ENCODE measurements around the gene CRYBA2. TPM values are rescaled to one million over a fixed set of nuclear protein-coding genes. Genes with fewer than 3 reads are reported as not detected.

CRYBA2 gene
- total RNA-seq, 8 experiments from 2014 or later, result 0.81 to 11.2 (median 0.87) TPM; not detected in 5

DNA sequence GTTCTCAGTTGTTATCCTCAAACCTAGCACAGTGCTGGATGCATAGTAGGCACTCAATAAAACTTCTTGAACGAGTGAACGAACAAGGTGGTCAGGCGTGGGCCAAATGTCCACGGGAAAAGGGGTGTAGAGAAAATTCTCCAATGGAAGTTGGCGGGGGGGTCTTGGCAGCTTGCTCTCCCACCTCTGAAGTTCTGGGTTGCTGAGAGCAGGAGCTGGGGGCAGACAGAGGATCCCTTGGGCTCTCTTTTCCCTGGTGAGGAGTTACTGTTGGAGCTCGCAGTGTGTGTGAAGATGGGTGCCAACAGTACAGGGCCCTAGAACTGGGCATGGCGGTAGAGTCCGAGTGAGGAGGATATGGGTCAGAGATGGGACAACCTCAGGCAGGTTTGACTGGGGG, 2.3 kb upstream of the CRYBA2 start:
- in situ Hi-C loops (cut with MboI; ENCODE audit: low pct_unique_long_range_greater_than_20kb in 2 of 9, low sequenced_read_pairs in 9 of 9, unreplicated experiment in 9 of 9), result no loop called here
- Histone ChIP-seq H3K4me1 (replicated peaks in 1 of 2) (peaks cover 3 to 8% of the 10 kb centered on the region in 2 donors), H3K27ac (no peak overlapping the region), H3K4me3 (no peak overlapping the region)
- WGBS, 10 experiments, result 0 to 47% (median 14%) methylated on average over 1 to 8 of the region's 8 CpGs; no CpG with 5 or more reads in 3 of the 10 experiments
- no peak for ATAC-seq (replicated peaks in 6 of 8)

DNA sequence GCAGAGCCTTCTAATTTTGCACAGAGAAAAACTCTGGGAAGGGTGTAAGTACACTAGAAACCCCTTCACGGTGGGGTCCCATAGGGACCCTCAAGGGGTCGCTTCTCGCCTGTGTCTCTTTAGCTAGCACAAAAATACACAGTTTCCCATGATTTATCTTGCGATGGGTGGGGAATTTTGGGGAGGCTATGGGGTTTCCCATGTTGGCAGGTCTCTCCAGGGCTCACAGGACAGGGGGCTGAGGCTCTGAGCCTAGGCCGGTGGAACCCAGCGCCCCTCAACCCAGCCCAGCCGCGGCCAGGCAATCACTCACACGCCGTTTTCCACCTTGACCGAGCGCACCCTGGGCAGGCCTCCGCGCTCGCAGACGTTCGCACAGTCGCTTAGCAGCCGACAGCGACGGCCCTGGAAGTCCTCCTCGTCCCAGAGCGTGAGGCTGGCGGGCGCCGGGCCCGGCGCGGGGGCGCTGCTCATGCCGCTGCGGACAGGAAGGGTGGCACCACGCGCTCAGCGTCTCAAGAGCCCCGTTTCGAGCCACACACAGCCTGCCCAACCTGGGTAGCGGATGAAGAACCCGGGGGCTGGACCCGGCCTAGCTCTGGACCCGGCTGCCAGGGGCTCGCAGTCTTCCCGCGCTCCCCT, 398 bp downstream of the CRYBA2 start:
- in situ Hi-C loops (cut with MboI; ENCODE audit: low pct_unique_long_range_greater_than_20kb in 2 of 9, low sequenced_read_pairs in 9 of 9, unreplicated experiment in 9 of 9), result no loop called here
- Histone ChIP-seq H3K4me3 (peak overlapping the region in 2 of 5 donors; percentile 2 to 24), H3K27ac (no peak overlapping the region), H3K4me1 (replicated peaks in 1 of 2) (peaks cover 3 to 8% of the 10 kb centered on the region in 2 donors)
- WGBS, 10 experiments, result 0 to 10% (median 2%) methylated on average over 2 to 14 of the region's 44 CpGs; no CpG with 5 or more reads in 5 of the 10 experiments
- ATAC-seq (replicated peaks in 6 of 8), result peak in 6 of 8 experiments; percentile 1 to 46 (median 38)

DNA sequence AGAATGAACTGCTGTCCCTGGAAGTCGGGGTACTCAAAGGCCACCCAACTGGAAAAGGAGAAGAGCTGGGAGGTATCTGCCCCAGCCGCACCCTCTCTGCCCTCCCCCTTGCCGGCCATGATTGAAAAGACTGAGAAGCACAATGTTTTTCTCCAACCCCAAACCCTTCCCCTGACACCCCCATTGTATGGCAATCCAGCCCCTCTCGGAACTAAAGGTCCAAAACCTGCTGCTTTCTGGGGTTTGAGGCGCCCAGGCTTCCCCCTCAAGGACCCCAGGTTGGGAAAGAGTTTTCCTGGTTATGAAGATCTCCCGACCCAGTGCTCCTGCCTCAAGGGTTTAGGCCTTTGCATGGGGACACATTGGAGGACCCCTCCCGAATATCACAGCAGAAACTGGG, 1.0 kb downstream of the CRYBA2 start:
- 0 to 17% methylated on average over 1 to 2 of the region's 7 CpGs; no CpG with 5 or more reads in 8 of the 10 experiments for WGBS, 10 experiments
- Histone ChIP-seq H3K4me1 (replicated peaks in 1 of 2) (peaks cover 3 to 8% of the 10 kb centered on the region in 2 donors), H3K4me3 (no peak overlapping the region), H3K27ac (no peak overlapping the region)
- in situ Hi-C loops (cut with MboI; ENCODE audit: low pct_unique_long_range_greater_than_20kb in 2 of 9, low sequenced_read_pairs in 9 of 9, unreplicated experiment in 9 of 9), result no loop called here
- no peak for ATAC-seq (replicated peaks in 6 of 8)

DNA sequence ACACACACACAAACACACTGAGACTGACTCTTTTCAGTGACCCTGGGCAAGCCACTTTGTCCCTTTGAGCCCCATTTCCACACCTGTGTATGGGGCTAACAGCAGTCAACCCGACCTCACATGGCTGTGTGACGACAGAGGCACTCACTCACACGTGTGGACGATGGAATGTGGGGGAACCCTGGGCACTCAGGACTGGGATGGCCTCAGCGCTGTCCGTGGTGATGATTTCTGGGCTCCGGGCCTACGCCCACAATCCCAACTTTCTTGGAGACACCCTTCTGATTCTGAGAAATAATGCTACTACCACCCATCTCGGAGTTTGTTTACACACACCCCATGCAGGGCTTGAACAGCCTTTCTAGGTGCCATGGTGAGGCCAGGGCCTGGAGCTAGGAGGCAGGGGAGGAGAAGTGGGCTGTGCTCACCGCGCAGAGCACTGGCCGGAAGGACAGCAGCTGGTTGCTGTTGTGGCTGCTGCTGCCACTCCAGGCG, 1.5 kb downstream of the CRYBA2 start:
- in situ Hi-C loops (cut with MboI; ENCODE audit: low pct_unique_long_range_greater_than_20kb in 2 of 9, low sequenced_read_pairs in 9 of 9, unreplicated experiment in 9 of 9), result no loop called here

DNA sequence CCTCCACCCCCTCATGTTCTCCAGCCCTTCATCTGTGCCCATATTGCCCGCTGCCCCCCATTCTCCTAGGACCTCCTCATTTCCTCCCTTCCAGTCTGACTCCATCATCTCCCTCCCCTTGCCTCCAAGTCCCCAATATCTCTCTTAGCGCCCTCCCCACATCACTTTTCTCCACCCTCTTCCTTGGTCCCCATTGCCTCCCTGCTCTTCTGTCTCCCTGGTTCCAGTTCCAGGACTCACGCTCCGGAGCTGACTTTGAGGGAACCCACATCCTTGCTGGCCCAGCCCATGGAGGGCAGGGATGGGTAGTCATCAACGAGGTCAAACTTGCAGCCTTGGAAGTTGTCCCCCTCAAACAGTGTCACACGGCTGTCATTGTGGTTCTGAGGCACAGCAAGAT, 2.6 kb downstream of the CRYBA2 start:
- in situ Hi-C loops (cut with MboI; ENCODE audit: low pct_unique_long_range_greater_than_20kb in 2 of 9, low sequenced_read_pairs in 9 of 9, unreplicated experiment in 9 of 9), result no loop called here

More for the DNA sequence above, 1.5 kb downstream of the CRYBA2 start:
- no peak overlapping the region for H3K27ac ChIP-seq
- no peak overlapping the region for H3K4me3 ChIP-seq
- WGBS, 10 experiments, result 0 to 40% (median 4%) methylated on average over 1 to 7 of the region's 13 CpGs; no CpG with 5 or more reads in 2 of the 10 experiments
- peak in 3 of 8 experiments; percentile 8 to 27 (median 19) for ATAC-seq (replicated peaks in 6 of 8)
- H3K4me1 ChIP-seq (replicated peaks in 1 of 2), result peaks cover 3 to 8% of the 10 kb centered on the region in 2 donors

DNA sequence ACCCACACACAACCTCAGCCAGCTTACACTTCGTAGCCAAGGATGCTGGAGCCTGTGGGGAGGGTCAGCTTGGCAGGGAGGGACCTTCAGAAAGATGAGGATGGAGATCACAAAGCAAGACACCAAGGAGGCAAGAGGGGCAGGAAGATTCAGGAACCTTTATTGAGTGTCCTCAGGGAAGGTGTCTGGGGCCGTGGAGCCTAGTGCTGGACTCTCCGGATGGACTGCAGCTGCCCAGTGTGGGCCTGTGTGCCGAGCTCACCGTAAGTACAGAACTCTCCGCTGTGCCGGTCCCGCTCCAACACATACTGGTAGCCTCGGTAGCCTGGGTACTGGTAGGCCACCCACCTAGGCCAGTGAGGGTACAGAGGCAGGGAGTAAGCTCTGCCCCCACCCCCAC, 3.2 kb downstream of the CRYBA2 start:
- H3K27ac ChIP-seq, result no peak overlapping the region
- H3K4me1 ChIP-seq (replicated peaks in 1 of 2), result peaks cover 3 to 8% of the 10 kb centered on the region in 2 donors
- no peak for ATAC-seq (replicated peaks in 6 of 8)
- 0% methylated on average over 2 of the region's 9 CpGs; no CpG with 5 or more reads in 9 of the 10 experiments for WGBS, 10 experiments
- H3K4me3 ChIP-seq, result no peak overlapping the region
- in situ Hi-C loops (cut with MboI; ENCODE audit: low pct_unique_long_range_greater_than_20kb in 2 of 9, low sequenced_read_pairs in 9 of 9, unreplicated experiment in 9 of 9), result no loop called here

More for the DNA sequence above, 2.6 kb downstream of the CRYBA2 start:
- 0 to 50% (median 19%) methylated on average over 1 to 3 of the region's 6 CpGs; no CpG with 5 or more reads in 4 of the 10 experiments for WGBS, 10 experiments
- Histone ChIP-seq H3K4me3 (no peak overlapping the region), H3K4me1 (replicated peaks in 1 of 2) (peaks cover 3 to 8% of the 10 kb centered on the region in 2 donors), H3K27ac (no peak overlapping the region)
- no peak for ATAC-seq (replicated peaks in 6 of 8)

DNA sequence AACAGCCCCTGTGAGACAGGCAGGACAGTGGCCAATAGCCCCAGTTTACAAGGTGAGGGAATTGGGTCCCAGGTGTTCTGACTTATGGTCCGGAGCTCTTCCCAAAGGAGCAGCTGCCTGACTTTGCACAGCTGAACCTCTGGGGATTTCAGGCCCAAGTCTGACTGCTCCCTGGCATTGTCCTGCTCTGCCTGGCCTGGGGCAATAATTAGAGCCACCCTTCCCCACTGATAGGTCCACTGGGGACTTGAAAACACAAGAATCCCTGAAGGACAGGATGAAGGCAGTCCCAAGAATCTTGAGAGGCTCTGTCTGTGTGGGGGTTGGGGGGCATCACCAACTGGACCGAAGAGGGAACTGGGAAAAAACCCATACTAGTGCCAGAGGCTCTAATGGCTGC, 4.6 kb downstream of the CRYBA2 start:
- 11 to 20% methylated on average over 1 of the region's 2 CpGs; no CpG with 5 or more reads in 8 of the 10 experiments for WGBS, 10 experiments
- ATAC-seq (replicated peaks in 6 of 8), result no peak

DNA sequence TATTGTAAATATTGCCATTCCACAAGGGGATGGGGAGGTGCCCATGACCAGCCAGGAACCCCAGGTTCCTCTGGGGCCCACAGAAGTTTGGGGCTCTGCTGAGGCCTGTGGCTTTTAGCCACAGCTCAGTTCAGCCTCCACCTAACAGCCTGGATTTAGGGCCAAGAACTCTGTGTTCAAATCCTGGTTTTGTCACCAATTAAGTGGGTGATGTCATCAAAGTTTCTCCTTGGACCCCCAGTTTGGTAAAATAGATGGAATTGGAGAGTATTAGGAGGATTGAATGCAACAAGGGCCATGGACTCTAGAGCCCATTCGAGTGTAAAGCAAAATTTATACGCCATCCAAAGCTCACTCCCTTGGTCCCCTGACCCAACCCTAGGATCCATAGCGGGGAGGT, 5.1 kb downstream of the CRYBA2 start:
- WGBS, 10 experiments, result 0 to 44% (median 9%) methylated on average over 1 to 3 of the region's 3 CpGs; no CpG with 5 or more reads in 4 of the 10 experiments
- peaks cover 0 to 6% of the 10 kb centered on the region in 2 donors for H3K4me1 ChIP-seq (replicated peaks in 1 of 2)
- in situ Hi-C loops (cut with MboI; ENCODE audit: low pct_unique_long_range_greater_than_20kb in 2 of 9, low sequenced_read_pairs in 9 of 9, unreplicated experiment in 9 of 9), result no loop called here
- H3K4me3 ChIP-seq, result no peak overlapping the region
- no peak for ATAC-seq (replicated peaks in 6 of 8)
- H3K27ac ChIP-seq, result no peak overlapping the region

More for the DNA sequence above, 4.6 kb downstream of the CRYBA2 start:
- no peak overlapping the region for H3K27ac ChIP-seq
- in situ Hi-C loops (cut with MboI; ENCODE audit: low pct_unique_long_range_greater_than_20kb in 2 of 9, low sequenced_read_pairs in 9 of 9, unreplicated experiment in 9 of 9), result no loop called here
- no peak overlapping the region for H3K4me3 ChIP-seq
- H3K4me1 ChIP-seq (replicated peaks in 1 of 2), result peaks cover 0 to 7% of the 10 kb centered on the region in 2 donors

DNA sequence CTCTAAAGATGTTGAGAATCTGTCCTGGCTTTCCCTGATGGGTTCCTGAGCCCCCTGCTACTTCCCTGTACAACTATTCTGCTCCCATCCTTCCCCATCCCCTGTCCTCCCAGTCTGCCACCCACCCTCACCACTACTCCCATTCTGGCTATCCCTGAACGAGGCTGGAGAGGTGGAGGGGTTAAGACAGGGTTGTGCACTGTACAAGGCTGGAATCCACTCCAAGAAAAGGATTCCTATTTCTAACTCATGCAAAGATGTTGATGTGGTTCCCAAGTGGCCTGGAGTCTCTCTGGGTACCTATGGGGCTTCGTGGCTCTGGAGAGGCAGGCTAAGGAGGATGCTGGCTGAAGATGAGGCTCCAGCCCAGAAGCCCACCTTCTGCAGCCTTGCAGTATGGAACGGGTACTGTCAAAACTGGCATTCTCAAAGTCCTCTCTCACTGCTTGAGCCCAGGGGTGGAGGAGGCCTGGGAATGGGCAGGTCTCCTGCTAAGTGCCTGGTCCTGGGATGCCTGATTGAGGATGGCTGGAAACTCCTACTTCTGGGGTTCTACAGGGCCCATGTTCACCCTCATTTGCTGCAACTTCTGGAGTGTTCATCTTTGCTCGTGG, 7.0 kb downstream of the CRYBA2 start:
- 0 to 60% (median 24%) methylated on average over 1 to 4 of the region's 4 CpGs; no CpG with 5 or more reads in 4 of the 10 experiments for WGBS, 10 experiments
- no peak overlapping the region for H3K4me3 ChIP-seq
- in situ Hi-C loops (cut with MboI; ENCODE audit: low pct_unique_long_range_greater_than_20kb in 2 of 9, low sequenced_read_pairs in 9 of 9, unreplicated experiment in 9 of 9), result no loop called here
- no peak for ATAC-seq (replicated peaks in 6 of 8)
- H3K27ac ChIP-seq, result no peak overlapping the region
- peaks cover 0 to 8% of the 10 kb centered on the region in 2 donors for H3K4me1 ChIP-seq (replicated peaks in 1 of 2)

DNA sequence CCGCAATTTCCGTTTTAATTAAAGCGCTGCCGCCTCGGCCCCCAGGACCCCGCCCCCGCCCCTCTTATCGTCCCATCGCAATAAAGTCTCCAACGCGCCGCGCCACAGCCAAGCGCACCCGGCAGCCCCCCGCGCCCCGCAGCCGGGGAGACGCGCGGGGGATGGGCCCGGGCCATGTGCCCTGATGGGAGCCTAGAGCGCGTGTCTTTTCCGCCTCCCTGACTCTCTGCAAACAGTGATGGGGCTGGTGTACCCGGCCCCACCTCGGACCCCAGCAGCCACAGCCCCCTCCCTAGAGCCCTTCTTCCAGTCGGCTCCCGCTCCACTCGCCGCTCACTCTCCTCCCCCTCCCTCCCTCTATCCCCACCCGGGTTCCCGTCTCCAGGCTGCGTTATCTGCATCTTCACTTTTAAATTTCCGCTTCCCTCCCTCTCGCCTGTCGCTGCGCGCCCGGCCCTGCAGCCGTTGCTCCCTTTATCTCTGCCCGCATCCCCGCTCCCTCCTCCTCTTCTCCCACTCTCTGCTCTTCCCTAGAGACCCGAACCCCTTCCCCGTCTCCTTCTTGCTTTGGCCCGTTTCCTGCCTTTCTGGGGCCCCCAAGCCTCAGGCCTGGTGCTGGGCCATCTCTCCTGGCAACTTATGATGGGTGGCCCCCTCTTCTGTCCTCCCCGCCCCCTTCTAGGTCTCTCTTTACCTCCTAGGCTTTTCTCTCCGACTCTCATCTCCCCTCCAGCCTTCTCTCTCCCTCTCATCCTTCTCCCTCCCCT, 7.7 kb downstream of the CRYBA2 start:
- in situ Hi-C loops (cut with MboI; ENCODE audit: low pct_unique_long_range_greater_than_20kb in 2 of 9, low sequenced_read_pairs in 9 of 9, unreplicated experiment in 9 of 9), result no loop called here
- H3K27ac ChIP-seq, result no peak overlapping the region
- WGBS, 10 experiments, result 0% methylated on average over 1 of the region's 49 CpGs; no CpG with 5 or more reads in 9 of the 10 experiments
- peak overlapping the region in 2 of 5 donors; percentile 8 to 16 for H3K4me3 ChIP-seq
- peaks cover 0 to 8% of the 10 kb centered on the region in 2 donors for H3K4me1 ChIP-seq (replicated peaks in 1 of 2)
- ATAC-seq (replicated peaks in 6 of 8), result peak in 5 of 8 experiments; percentile 16 to 53 (median 19)

DNA sequence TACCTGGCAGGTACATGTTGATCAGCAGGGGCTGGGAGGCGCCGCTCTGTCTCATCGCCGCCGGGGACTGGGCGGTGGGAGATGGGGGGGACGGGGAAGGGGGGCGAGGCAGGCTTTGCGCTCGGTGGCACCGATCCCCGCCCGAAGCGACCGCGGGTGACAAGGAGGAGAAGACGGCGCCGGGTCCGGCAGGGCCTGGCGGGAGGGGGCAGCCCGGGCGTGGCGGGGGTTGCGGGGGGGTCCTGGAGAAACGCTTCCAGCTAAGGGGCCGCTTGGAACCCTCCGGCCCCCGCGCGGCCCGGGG, 8.2 kb downstream of the CRYBA2 start, which contains the start of gene FEV:
FEV (minus strand) TSS at position 164 of the 304 bp plus-strand sequence; CDS start at position 55, 109 bp downstream.
- in situ Hi-C loops (cut with MboI; ENCODE audit: low pct_unique_long_range_greater_than_20kb in 2 of 9, low sequenced_read_pairs in 9 of 9, unreplicated experiment in 9 of 9), result no loop called here
- Histone ChIP-seq H3K4me1 (replicated peaks in 1 of 2) (peaks cover 0 to 8% of the 10 kb centered on the region in 2 donors), H3K4me3 (peak within 1 kb of the TSS in 2 of 5 donors; percentile 8 to 16), H3K27ac (no peak within 1 kb of the TSS)
- ATAC-seq (replicated peaks in 6 of 8), result peak in 1 of 8 experiments; percentile 2
- WGBS, 10 experiments, result no CpG with 5 or more reads among the region's 32 CpGs

DNA sequence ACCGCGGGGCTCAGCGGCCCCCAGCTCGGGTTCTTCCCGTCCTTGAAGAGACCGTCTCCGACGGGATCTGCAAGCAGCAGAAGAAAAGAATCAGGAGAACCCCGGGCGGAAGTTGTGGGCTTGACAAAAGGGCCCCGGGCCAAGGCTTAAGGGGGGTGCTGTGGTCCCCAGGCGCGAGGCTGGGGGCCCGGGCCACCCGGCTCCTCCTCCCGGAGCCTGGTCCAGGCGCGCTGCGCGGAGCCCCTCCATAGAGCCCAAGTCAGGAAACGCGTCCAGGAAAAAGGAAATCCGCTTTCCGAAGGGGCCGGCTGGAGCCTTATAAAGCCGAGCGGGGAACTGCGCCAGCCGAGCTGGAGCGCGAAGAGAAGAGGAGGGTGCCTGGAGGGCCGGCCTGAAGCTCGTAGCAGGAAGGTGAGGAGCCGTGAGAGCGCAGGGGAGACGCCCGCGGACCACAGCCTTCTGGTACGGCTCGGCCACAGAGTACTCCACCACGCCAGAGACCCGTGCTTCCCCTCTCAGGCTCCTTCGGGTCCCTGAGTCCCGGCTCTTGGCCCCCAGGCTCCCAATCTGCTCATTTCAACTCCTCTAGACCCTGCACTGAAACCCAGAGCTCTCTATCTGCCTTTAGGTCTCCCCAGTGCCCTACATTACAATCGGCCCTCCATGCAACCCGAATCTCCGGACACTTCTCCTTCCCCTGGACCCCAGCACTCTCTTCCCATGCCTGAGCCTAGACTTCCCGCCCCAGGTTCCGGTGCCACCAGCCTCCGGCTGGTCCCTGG, 8.8 kb downstream of the CRYBA2 start:
- in situ Hi-C loops (cut with MboI; ENCODE audit: low pct_unique_long_range_greater_than_20kb in 2 of 9, low sequenced_read_pairs in 9 of 9, unreplicated experiment in 9 of 9), result no loop called here
- 0 to 4% (median 2%) methylated on average over 2 to 13 of the region's 50 CpGs; no CpG with 5 or more reads in 4 of the 10 experiments for WGBS, 10 experiments

More for the DNA sequence above, 8.8 kb downstream of the CRYBA2 start:
- Histone ChIP-seq H3K4me1 (replicated peaks in 1 of 2) (peaks cover 0 to 8% of the 10 kb centered on the region in 2 donors), H3K27ac (no peak overlapping the region), H3K4me3 (peak overlapping the region in 2 of 5 donors; percentile 8 to 16)
- no peak for ATAC-seq (replicated peaks in 6 of 8)
